Cardiac muscle cell (in vitro differentiated cells and primary cell): ENCODE results near the gene CYP27C1. TPM values are rescaled to one million over a fixed set of nuclear protein-coding genes. Genes with fewer than 3 reads are reported as not detected.

Source experiments
- DNase-seq, 2 donors: peaks; one replicate each; pipeline versions ENCODE4 v3.0.0 to v3.0.0-alpha.2; 2010 to 2017; ENCODE audit warnings: low read depth in 1 of 2, low spot score in 1 of 2
- H3K27ac ChIP-seq: fragments of 200-600 bp; sonication (generic); 2 replicates; pipeline ENCODE4 v1.5.1; 2016
- H3K27me3 ChIP-seq: fragments of 200-600 bp; sonication (generic); 2 replicates; pipeline ENCODE4 v1.6.0; 2016; ENCODE audit warnings: control low read depth
- H3K36me3 ChIP-seq: fragments of 200-600 bp; sonication (generic); 2 replicates; pipeline ENCODE4 v1.5.1; 2016; ENCODE audit warnings: control low read depth
- H3K4me1 ChIP-seq: fragments of 200-600 bp; sonication (generic); 2 replicates; pipeline ENCODE4 v1.8.1; 2017; ENCODE audit warnings: low read depth, mild to moderate bottlenecking, mixed run types
- H3K4me3 ChIP-seq: fragments of 200-600 bp; sonication (generic); 2 replicates; pipeline ENCODE4 v1.5.1; 2016; ENCODE audit warnings: mild to moderate bottlenecking
- H3K9me3 ChIP-seq: fragments of 200-600 bp; sonication (generic); 2 replicates; pipeline ENCODE4 v1.5.1; 2017; ENCODE audit warnings: low read depth, mild to moderate bottlenecking, control low read depth
- CTCF ChIP-seq: IDR thresholded peaks from 2 replicates; pipeline ENCODE4 v1.5.1; 2012; ENCODE audit warnings: low read depth, mild to moderate bottlenecking, low read length
- polyA plus RNA-seq: library from polyadenylated mRNA; unstranded; fragments of >200 nt; fragmentation: Nextera tagmentation; extraction: Ambion mirVana; gene quantifications from 2 replicates; pipeline ENCODE4 v1.2.1, GENCODE V29; 2016
- total RNA-seq: library from RNA; depleted of rRNA; stranded (reverse); fragments of >200 nt; gene quantifications from 2 replicates; pipeline ENCODE4 v1.2.3, GENCODE V29; 2016

CYP27C1 gene
- total RNA-seq (1.5 and 1.6 TPM in 2 replicates), polyA plus RNA-seq (3.4 and 3.6 TPM in 2 replicates)

GRCh38 chr2:127220102-127220767, at the start of gene CYP27C1:
TSS of gene CYP27C1 (minus strand) at chr2:127220299. CDS start at chr2:127220270, 29 bp downstream.
- DNase-seq = peak; percentile 32 to 69
- Histone ChIP-seq H3K4me1 (no peaks in the 10 kb centered on the region), H3K36me3 (no peaks in the 10 kb centered on the region), H3K27ac (no peak within 1 kb of the TSS), H3K9me3 (no peaks in the 10 kb centered on the region), H3K27me3 (peaks cover 6% of the 10 kb centered on the region), H3K4me3 (peak within 1 kb of the TSS; percentile 84)
- TF ChIP-seq CTCF = no peak

- TF ChIP-seq CTCF = no peak
- peaks cover 38% of the 10 kb centered on the region for H3K36me3 ChIP-seq
- H3K4me3 ChIP-seq = no peak overlapping the region
- no peaks in the 10 kb centered on the region for H3K4me1 ChIP-seq
- no peaks in the 10 kb centered on the region for H3K9me3 ChIP-seq
- H3K27ac ChIP-seq = no peak overlapping the region
- DNase-seq = peak in 1 of 2 donors; percentile 77
- no peaks in the 10 kb centered on the region for H3K27me3 ChIP-seq
Measured at GRCh38 chr2:127261804-127262406, 41.8 kb upstream of the CYP27C1 start.

- DNase-seq = no peak
- TF ChIP-seq CTCF = no peak
- no peaks in the 10 kb centered on the region for H3K4me1 ChIP-seq
- no peaks in the 10 kb centered on the region for H3K27me3 ChIP-seq
- H3K9me3 ChIP-seq = no peaks in the 10 kb centered on the region
- H3K36me3 ChIP-seq = peaks cover 38% of the 10 kb centered on the region
- no peak overlapping the region for H3K27ac ChIP-seq
- no peak overlapping the region for H3K4me3 ChIP-seq
Measured at GRCh38 chr2:127259355-127259754, 39.3 kb upstream of the CYP27C1 start.

DNA sequence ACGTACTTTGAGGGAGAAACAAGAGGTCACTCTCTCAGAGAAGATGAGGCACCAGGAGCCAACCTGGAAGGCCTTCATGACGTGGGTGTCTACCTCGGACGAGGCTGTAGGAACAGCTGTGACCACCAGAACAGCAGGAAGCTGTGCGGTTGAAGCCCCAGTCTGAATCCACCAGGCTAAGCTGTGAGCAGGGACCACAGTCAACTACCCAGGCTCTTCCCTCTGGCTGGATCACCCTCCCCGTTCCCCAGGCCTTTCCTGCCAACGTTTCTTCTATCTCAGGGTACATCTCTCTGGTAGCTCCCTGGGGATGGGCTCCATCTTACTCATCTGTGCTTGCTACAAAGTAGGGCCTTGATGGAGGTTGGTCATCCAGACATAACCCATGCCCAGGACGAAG, 36.8 kb upstream of the CYP27C1 start:
- TF ChIP-seq CTCF = no peak
- Histone ChIP-seq H3K4me1 (no peaks in the 10 kb centered on the region), H3K36me3 (peaks cover 38% of the 10 kb centered on the region), H3K4me3 (no peak overlapping the region), H3K27me3 (no peaks in the 10 kb centered on the region), H3K9me3 (no peaks in the 10 kb centered on the region), H3K27ac (no peak overlapping the region)
- no peak for DNase-seq

- TF ChIP-seq CTCF = no peak
- peaks cover 35% of the 10 kb centered on the region for H3K36me3 ChIP-seq
- DNase-seq = no peak
- H3K27me3 ChIP-seq = no peaks in the 10 kb centered on the region
- no peaks in the 10 kb centered on the region for H3K4me1 ChIP-seq
- no peak overlapping the region for H3K4me3 ChIP-seq
- no peaks in the 10 kb centered on the region for H3K9me3 ChIP-seq
- no peak overlapping the region for H3K27ac ChIP-seq
Measured at GRCh38 chr2:127256381-127256780, 36.3 kb upstream of the CYP27C1 start.
